ENCODE results near the gene ESYT3.

DNA sequence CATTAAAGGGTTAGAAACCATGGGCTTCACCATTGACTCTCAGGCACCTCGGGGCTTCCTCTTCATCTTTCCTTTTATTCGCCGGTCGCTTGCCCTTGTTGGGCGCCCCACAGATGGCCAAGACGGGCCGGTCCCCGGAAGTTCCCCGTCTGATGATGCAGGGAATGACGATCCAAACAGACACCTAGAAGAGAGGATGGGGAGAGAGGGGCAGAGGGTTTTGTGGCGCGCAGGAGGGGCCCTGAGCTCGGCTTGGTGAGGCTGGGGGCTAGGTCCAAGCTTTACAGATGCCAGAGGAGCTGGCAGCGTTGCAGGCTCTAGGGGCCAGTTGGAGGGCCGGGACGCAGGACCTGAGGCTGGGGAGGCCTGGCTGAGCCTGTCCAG lies 532 bp upstream of the ESYT3 start:
- TF ChIP-seq, protein P1, sequence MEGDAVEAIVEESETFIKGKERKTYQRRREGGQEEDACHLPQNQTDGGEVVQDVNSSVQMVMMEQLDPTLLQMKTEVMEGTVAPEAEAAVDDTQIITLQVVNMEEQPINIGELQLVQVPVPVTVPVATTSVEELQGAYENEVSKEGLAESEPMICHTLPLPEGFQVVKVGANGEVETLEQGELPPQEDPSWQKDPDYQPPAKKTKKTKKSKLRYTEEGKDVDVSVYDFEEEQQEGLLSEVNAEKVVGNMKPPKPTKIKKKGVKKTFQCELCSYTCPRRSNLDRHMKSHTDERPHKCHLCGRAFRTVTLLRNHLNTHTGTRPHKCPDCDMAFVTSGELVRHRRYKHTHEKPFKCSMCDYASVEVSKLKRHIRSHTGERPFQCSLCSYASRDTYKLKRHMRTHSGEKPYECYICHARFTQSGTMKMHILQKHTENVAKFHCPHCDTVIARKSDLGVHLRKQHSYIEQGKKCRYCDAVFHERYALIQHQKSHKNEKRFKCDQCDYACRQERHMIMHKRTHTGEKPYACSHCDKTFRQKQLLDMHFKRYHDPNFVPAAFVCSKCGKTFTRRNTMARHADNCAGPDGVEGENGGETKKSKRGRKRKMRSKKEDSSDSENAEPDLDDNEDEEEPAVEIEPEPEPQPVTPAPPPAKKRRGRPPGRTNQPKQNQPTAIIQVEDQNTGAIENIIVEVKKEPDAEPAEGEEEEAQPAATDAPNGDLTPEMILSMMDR (IDR thresholded peaks at IDR 0.05): no peak
- no peak for TF ChIP-seq POLR2A (IDR thresholded peaks at IDR 0.05)

Data from suprapubic skin (tissue), 3 donors.